Endodermal cell (in vitro differentiated cells): Measurements from ENCODE around the gene CST11. TPM values are rescaled to one million over a fixed set of nuclear protein-coding genes. Genes with fewer than 3 reads are reported as not detected.

ENCODE experiments used
- DNase-seq: peaks from one replicate; pipeline ENCODE4 v3.0.0-alpha.2; 2017
- H3K27ac ChIP-seq: 2 replicates; pipeline ENCODE4 v1.5.1; 2013; ENCODE audit warnings: mild to moderate bottlenecking, low read depth, low read length, moderate library complexity
- H3K27me3 ChIP-seq: 2 replicates; pipeline ENCODE4 v1.6.1; 2013; ENCODE audit warnings: mild to moderate bottlenecking, low read length, moderate library complexity; ENCODE audit not compliant: insufficient read depth, control insufficient read depth, poor library complexity, severe bottlenecking
- H3K36me3 ChIP-seq: 2 replicates; pipeline ENCODE4 v1.7.0; 2013; ENCODE audit warnings: mild to moderate bottlenecking, low read length, moderate library complexity; ENCODE audit not compliant: control insufficient read depth, insufficient read depth
- H3K4me1 ChIP-seq: one replicate; pipeline ENCODE4 v1.7.0; 2013; ENCODE audit warnings: low read length; ENCODE audit not compliant: control insufficient read depth, insufficient read depth
- H3K4me3 ChIP-seq: 2 replicates; pipeline ENCODE4 v1.5.1; 2013; ENCODE audit warnings: mild to moderate bottlenecking, low read length, moderate library complexity
- H3K9ac ChIP-seq: 2 replicates; pipeline ENCODE4 v1.6.1; 2013; ENCODE audit warnings: mild to moderate bottlenecking, low read length, moderate library complexity; ENCODE audit not compliant: poor library complexity, severe bottlenecking; ENCODE audit errors: extremely low read depth
- H3K9me3 ChIP-seq: 2 replicates; pipeline ENCODE4 v1.6.1; 2013; ENCODE audit warnings: mild to moderate bottlenecking, low read length, moderate library complexity; ENCODE audit not compliant: control insufficient read depth
- H3K27ac Mint-ChIP-seq: 2 replicates; pipeline ENCODE4 v1.8.0; 2020; ENCODE audit warnings: mixed read lengths
- H3K27me3 Mint-ChIP-seq: 2 replicates; pipeline ENCODE4 v1.8.0; 2021; ENCODE audit warnings: mild to moderate bottlenecking, mixed read lengths; ENCODE audit not compliant: insufficient read depth
- H3K36me3 Mint-ChIP-seq: 2 replicates; pipeline ENCODE4 v1.8.0; 2020; ENCODE audit warnings: low read depth, mixed read lengths
- H3K4me1 Mint-ChIP-seq: 2 replicates; pipeline ENCODE4 v1.8.0; 2020; ENCODE audit warnings: mixed read lengths
- H3K4me3 Mint-ChIP-seq: 2 replicates; pipeline ENCODE4 v1.8.0; 2020; ENCODE audit warnings: mild to moderate bottlenecking, moderate library complexity, mixed read lengths
- H3K9me3 Mint-ChIP-seq: 2 replicates; pipeline ENCODE4 v1.8.0; 2020; ENCODE audit warnings: mild to moderate bottlenecking, mixed read lengths
- WGBS, 2 experiments: methylation state at CpG; one replicate each; pipeline versions ENCODE4 v1.1.5 to v1.1.7; 2013; ENCODE audit warnings: missing lambda C conversion rate in 2 of 2, mixed read lengths in 1 of 2; ENCODE audit not compliant: insufficient coverage in 1 of 2, insufficient read length in 1 of 2; 5-methylcytosine and 5-hydroxymethylcytosine counted together
- total RNA-seq, 2 donors: library from RNA; stranded (reverse); fragmentation: NEBNext Ultra II Directional in 1 of 2; extraction: Animal tissue kit (Norgen Biotek cat#: 25700) in 1 of 2; gene quantifications; 2 replicates in 1 of 2; 3 replicates in 1 of 2; pipeline ENCODE4 v1.2.1, GENCODE V29; 2021
- TF ChIP-seq, protein P1 (sequence below): fragments of 200-600 bp; sonication (generic); conservative IDR thresholded peaks from 2 replicates; pipeline ENCODE4 v1.5.0; 2021; ENCODE audit warnings: antibody characterized with exemption, mild to moderate bottlenecking

The CST11 gene
- total RNA-seq, 2 donors from 2014 or later: 0.69 TPM; not detected in 1

DNA sequence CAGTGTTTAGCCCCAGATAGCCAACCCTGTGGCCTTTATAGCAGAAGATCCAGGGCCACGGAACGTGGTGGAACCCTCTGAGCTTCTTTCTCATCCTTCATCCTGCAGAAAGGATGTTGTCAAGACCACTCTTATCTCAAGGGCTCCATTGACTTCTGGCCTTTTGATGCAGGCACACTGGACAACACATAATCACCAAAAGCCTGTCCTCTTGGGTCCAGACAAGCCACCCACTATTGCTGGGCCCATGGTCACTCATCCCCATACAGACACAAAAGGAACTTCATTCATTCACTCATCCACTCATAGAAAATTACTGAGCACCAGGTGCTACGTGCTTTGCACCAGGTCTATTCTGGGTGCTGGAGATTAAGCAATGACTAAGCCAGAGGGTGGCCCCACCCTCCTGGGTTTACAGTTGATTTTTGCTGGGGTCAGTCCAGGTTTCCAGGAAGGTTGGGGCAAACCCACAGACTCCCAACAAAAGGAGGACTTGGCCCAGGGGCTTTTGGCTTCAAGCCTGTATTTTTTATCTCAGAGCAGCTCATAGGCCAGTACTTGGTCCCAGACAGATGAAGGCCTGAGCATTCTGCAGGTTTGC is 40.6 kb upstream of the CST11 start:
- Histone ChIP-seq H3K9ac (no peak overlapping the region), H3K36me3 (no peaks in the 10 kb centered on the region), H3K4me1 (no peaks in the 10 kb centered on the region), H3K9me3 (peaks cover 20% of the 10 kb centered on the region), H3K27ac (no peak overlapping the region), H3K27me3 (no peaks in the 10 kb centered on the region), H3K4me3 (no peak overlapping the region)
- DNase-seq: no peak
- WGBS, 2 experiments: 93 to 100% methylated on average over 2 to 3 of the region's 3 CpGs
- Mint-ChIP-seq H3K4me1 (peaks cover 3% of the 10 kb centered on the region), H3K9me3 (peaks cover 29% of the 10 kb centered on the region), H3K4me3 (no peak overlapping the region), H3K36me3 (no peaks in the 10 kb centered on the region), H3K27me3 (no peaks in the 10 kb centered on the region), H3K27ac (no peak overlapping the region)
- TF ChIP-seq, protein P1, sequence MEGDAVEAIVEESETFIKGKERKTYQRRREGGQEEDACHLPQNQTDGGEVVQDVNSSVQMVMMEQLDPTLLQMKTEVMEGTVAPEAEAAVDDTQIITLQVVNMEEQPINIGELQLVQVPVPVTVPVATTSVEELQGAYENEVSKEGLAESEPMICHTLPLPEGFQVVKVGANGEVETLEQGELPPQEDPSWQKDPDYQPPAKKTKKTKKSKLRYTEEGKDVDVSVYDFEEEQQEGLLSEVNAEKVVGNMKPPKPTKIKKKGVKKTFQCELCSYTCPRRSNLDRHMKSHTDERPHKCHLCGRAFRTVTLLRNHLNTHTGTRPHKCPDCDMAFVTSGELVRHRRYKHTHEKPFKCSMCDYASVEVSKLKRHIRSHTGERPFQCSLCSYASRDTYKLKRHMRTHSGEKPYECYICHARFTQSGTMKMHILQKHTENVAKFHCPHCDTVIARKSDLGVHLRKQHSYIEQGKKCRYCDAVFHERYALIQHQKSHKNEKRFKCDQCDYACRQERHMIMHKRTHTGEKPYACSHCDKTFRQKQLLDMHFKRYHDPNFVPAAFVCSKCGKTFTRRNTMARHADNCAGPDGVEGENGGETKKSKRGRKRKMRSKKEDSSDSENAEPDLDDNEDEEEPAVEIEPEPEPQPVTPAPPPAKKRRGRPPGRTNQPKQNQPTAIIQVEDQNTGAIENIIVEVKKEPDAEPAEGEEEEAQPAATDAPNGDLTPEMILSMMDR: no peak

DNA sequence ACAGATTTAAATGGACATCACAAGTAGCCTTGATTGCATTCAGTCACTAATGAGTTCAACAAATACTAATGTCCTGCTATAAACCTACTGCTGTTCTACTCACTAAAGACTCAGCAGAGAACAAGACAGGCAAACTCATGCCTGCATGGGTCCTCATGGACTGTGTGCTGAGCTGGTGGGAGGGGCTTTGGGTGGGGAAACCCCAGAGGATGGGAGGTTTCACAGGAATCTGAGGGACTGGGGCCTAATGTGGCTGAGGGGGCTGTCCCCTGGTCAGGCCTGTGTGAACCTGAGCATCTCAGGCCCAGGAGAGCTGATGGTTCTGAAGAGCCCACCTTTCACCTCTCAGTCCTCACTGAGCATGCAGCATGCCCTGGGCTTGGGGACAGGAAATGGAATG is 39.6 kb upstream of the CST11 start:
- Mint-ChIP-seq H3K27me3 (no peaks in the 10 kb centered on the region), H3K36me3 (no peaks in the 10 kb centered on the region), H3K4me1 (peaks cover 3% of the 10 kb centered on the region), H3K9me3 (peaks cover 22% of the 10 kb centered on the region), H3K27ac (no peak overlapping the region), H3K4me3 (no peak overlapping the region)
- Histone ChIP-seq H3K9ac (no peak overlapping the region), H3K4me3 (no peak overlapping the region), H3K36me3 (no peaks in the 10 kb centered on the region), H3K27me3 (no peaks in the 10 kb centered on the region), H3K9me3 (peaks cover 14% of the 10 kb centered on the region), H3K27ac (no peak overlapping the region), H3K4me1 (no peaks in the 10 kb centered on the region)
- TF ChIP-seq, protein P1: no peak
- no peak for DNase-seq

DNA sequence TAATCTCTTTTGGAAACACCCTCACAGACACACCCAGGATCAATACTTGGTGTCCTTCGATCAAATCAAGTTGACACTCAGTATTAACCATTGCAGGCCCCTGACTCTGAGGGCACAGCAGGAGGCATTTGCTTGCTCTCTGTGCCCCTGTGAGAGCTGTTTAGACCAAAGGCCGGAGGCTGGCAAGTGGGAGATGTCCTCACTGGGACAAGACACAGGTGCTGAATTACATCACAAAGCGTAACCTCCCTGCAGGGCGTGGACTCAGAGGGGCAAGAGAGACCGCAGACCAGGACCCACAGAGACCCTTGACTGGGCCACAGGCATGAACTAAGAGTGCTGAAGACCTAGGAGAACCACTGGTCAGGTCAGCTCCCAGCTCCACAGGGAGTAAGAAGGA is 38.1 kb upstream of the CST11 start, which contains the start of gene CST8:
Gene CST8, plus strand, starts transcription at position 301 of the 400 bp plus-strand sequence. CDS start 551 bp downstream, outside the sequence.
- Histone ChIP-seq H3K27ac (no peak within 1 kb of the TSS), H3K4me1 (no peaks in the 10 kb centered on the region), H3K9me3 (peaks cover 5% of the 10 kb centered on the region), H3K9ac (no peak within 1 kb of the TSS), H3K4me3 (no peak within 1 kb of the TSS), H3K36me3 (no peaks in the 10 kb centered on the region), H3K27me3 (no peaks in the 10 kb centered on the region)
- 93 to 94% methylated on average over 5 of the region's 5 CpGs for WGBS, 2 experiments
- Mint-ChIP-seq H3K36me3 (no peaks in the 10 kb centered on the region), H3K4me3 (no peak within 1 kb of the TSS), H3K4me1 (peaks cover 3% of the 10 kb centered on the region), H3K9me3 (peaks cover 7% of the 10 kb centered on the region), H3K27ac (no peak within 1 kb of the TSS), H3K27me3 (no peaks in the 10 kb centered on the region)
- TF ChIP-seq, protein P1: no peak
- DNase-seq: no peak
